ENCODE results near the gene ADAM33. TPM values are rescaled to one million over a fixed set of nuclear protein-coding genes. Genes with fewer than 3 reads are reported as not detected.

Gene ADAM33
- total and polyA plus RNA-seq, 2 of the 8 experiments (the other 6 are each of a cell fraction or from before 2014, with no cell fraction given) = 4.2 to 6.0 TPM

DNA sequence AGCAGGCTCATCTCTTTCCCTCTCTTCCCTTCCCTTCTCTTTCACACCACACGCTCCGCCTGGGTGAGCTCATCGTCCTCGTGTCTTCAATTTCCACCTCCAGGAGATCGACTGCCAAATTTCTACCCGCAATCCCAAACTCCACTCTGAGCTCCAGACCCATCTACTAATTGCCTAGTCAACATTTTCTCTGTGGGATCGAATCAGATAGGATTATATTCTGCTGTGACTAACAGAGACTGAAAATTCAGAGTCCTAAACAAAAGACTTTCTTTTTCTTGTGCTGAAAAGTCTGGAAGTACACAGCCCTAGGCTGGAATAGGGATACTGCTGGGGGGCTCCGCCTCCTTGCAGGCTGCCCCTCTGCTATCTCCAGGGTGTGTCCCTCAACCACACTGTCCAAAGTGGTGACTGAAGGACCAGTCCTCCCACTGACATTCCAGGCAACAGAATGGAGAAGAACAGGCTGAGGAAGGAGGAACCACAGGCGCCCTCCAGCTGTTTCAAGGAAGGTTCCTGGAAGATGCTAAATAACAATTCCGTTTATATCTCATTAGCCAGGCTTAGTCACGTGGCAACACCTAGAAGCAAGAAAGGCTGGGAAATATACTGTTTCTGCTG lies 45.7 kb upstream of the ADAM33 start:
- Histone ChIP-seq H2BK5ac (ENCODE audit: low read depth, low read length) (no peak overlapping the region), H3K27ac (ENCODE audit: low read depth, low read length) (no peak overlapping the region), H2AFZ (ENCODE audit: low read length) (peak overlapping the region; percentile 73; the same call in 1 of the 2 replicates), H3K23ac (ENCODE audit: insufficient read length) (no peak overlapping the region), H2BK20ac (ENCODE audit: low read length) (no peak overlapping the region), H3K27me3 (replicated peaks in 1 of 4; ENCODE audit: control insufficient read depth in 3 of 4, extremely low read depth in 1 of 4, insufficient read depth in 3 of 4, low read length in 3 of 4) (peaks cover 1 to 18% (median 13%) of the 10 kb centered on the region in 4 experiments; a peak in 4 of 7 replicates), H3K4me3 (ENCODE audit: extremely low read depth in 1 of 4, insufficient read depth in 2 of 4, low read depth in 3 of 4, low read length in 4 of 4) (no peak overlapping the region), H2BK120ac (replicated peaks; ENCODE audit: low read depth, low read length) (no peak overlapping the region), H4K20me1 (replicated peaks in 1 of 2; ENCODE audit: control insufficient read depth in 1 of 2, insufficient read depth in 2 of 2, low read length in 2 of 2) (peaks cover 0 to 2% of the 10 kb centered on the region in 2 experiments), H4K8ac (ENCODE audit: extremely low read depth, insufficient read depth, low read length) (no peak overlapping the region), H3K4me2 (ENCODE audit: insufficient read depth in 1 of 2, low read depth in 2 of 2, low read length in 2 of 2) (no peak overlapping the region), H3K9ac (replicated peaks in 1 of 4; ENCODE audit: extremely low read depth in 1 of 4, low read depth in 3 of 4, low read length in 3 of 4) (no peak overlapping the region), H3K23me2 (ENCODE audit: low read depth, low read length) (0 out of 2 replicates have a peak, but pooled peaks cover 3% of the 10 kb centered on the region), H3K79me2 (ENCODE audit: control insufficient read depth in 1 of 2, insufficient read depth in 2 of 2, low read length in 2 of 2) (no peaks in the 10 kb centered on the region), H2AK5ac (ENCODE audit: low read depth, low read length) (no peak overlapping the region), H4K5ac (ENCODE audit: insufficient read length, low read depth, low read length) (no peak overlapping the region), H3K9me3 (ENCODE audit: insufficient read depth in 2 of 2, low read depth in 1 of 2, low read length in 1 of 2) (no peaks in the 10 kb centered on the region), H3K14ac (ENCODE audit: insufficient read length) (no peak overlapping the region), H3K18ac (ENCODE audit: extremely low read depth, low read length) (no peak overlapping the region), H3K36me3 (ENCODE audit: control insufficient read depth in 2 of 4, insufficient read depth in 4 of 4, low read length in 3 of 4) (no peaks in the 10 kb centered on the region), H3K79me1 (ENCODE audit: low read depth, low read length) (no peaks in the 10 kb centered on the region), H3K56ac (replicated peaks; ENCODE audit: insufficient read length, low read depth, low read length) (no peak overlapping the region), H2BK12ac (ENCODE audit: low read depth, low read length) (no peak overlapping the region), H3K4me1 (replicated peaks in 1 of 4; ENCODE audit: control insufficient read depth in 3 of 4, insufficient read depth in 4 of 4, low read length in 3 of 4) (peaks cover 0 to 6% (median 2%) of the 10 kb centered on the region in 4 experiments; a peak in 3 of 7 replicates), H2BK15ac (ENCODE audit: low read length) (no peak overlapping the region), H4K91ac (replicated peaks; ENCODE audit: insufficient read length, low read length) (no peak overlapping the region), H3K4ac (replicated peaks; ENCODE audit: insufficient read length, low read depth, low read length) (no peak overlapping the region)
- 83% methylated on average over 11 of the region's 11 CpGs; no CpG with 5 or more reads in 1 of the 2 experiments for WGBS, 2 experiments (ENCODE audit: extremely low coverage in 1 of 2, insufficient coverage in 1 of 2, insufficient read length in 1 of 2, insufficient replicate concordance in 2 of 2, low coverage in 1 of 2, low lambda C conversion rate in 2 of 2, missing lambda C conversion rate in 1 of 2)
- CTCF ChIA-PET (ENCODE audit: partially characterized antibody) = interaction anchor here (0.7 to 17.6 kb wide), 10 partner anchors 9 to 64 kb away, joined by 3 to 221 read pairs (median 5); no protein-coding TSS in a partner anchor
- FAIRE-seq (no peak), DNase-seq (ENCODE audit: low read depth in 1 of 2, low spot score in 2 of 2) (no peak)
- POLR2A ChIA-PET (ENCODE audit: partially characterized antibody) = interaction anchor here (1.4 to 1.6 kb wide), 2 partner anchors 18 to 24 kb away, joined by 4 read pairs; no protein-coding TSS in a partner anchor
- TF ChIP-seq GABPA (IDR thresholded peaks at IDR 0.05; ENCODE audit: borderline replicate concordance, insufficient read depth, low read length) = no peak
- TF ChIP-seq KDM5A (IDR thresholded peaks at IDR 0.05; ENCODE audit: low read length) = no peak
- TF ChIP-seq CTBP2 (IDR thresholded peaks at IDR 0.05; ENCODE audit: borderline replicate concordance, insufficient read depth, insufficient read length, low read length) = no peak

Data from H1 (cell line).